H1 (cell line): ENCODE measurements around the gene CCDC141. TPM values are rescaled to one million over a fixed set of nuclear protein-coding genes. Genes with fewer than 3 reads are reported as not detected.
"Not testable (repeated sequence)": the region's sequence is repeated elsewhere in the genome, so short reads cannot be mapped to it uniquely, and the experiment has no call there.

Source experiments
- CTCF ChIA-PET: fragments of 300-600 bp; sonication (Branson Sonifier 250); formaldehyde crosslinking; loops from one replicate; lab custom pipeline; 2021; ENCODE audit not compliant: partially characterized antibody; lab: Charles Lee
- POLR2A ChIA-PET: fragments of 300-600 bp; sonication (Branson Sonifier 250); formaldehyde crosslinking; loops from one replicate; lab custom pipeline; 2021; ENCODE audit warnings: inconsistent platforms; ENCODE audit not compliant: partially characterized antibody; lab: Charles Lee
- DNase-seq, 2 experiments: peaks; one replicate each; pipeline versions ENCODE4 v3.0.0 to v3.0.0-alpha.2; 2010 to 2022; ENCODE audit warnings: low spot score in 2 of 2, low read depth in 1 of 2, mixed read lengths in 1 of 2
- FAIRE-seq: peaks from 2 replicates; lab custom pipeline; 2011; peaks lifted over from hg19 to GRCh38; lab: Jason Lieb, UNC
- H2AFZ ChIP-seq: 2 replicates; pipeline ENCODE4 v1.8.1; 2012; ENCODE audit warnings: low read length, inconsistent platforms
- H2AK5ac ChIP-seq: 2 replicates; pipeline ENCODE4 v1.6.1; 2013; ENCODE audit warnings: low read depth, low read length
- H2BK120ac ChIP-seq: replicated peaks from 2 replicates; pipeline ENCODE3; 2013; ENCODE audit warnings: low read depth, low read length, inconsistent platforms
- H2BK12ac ChIP-seq: 2 replicates; pipeline ENCODE4 v1.6.1; 2013; ENCODE audit warnings: low read depth, low read length
- H2BK15ac ChIP-seq: 2 replicates; pipeline ENCODE4 v1.6.1; 2013; ENCODE audit warnings: low read length
- H2BK20ac ChIP-seq: 2 replicates; pipeline ENCODE4 v1.6.1; 2013; ENCODE audit warnings: low read length
- H2BK5ac ChIP-seq: 2 replicates; pipeline ENCODE4 v1.6.1; 2013; ENCODE audit warnings: low read depth, low read length
- H3K14ac ChIP-seq: 2 replicates; pipeline ENCODE4 v1.6.1; 2013; ENCODE audit warnings: inconsistent platforms; ENCODE audit not compliant: insufficient read length
- H3K18ac ChIP-seq: 2 replicates; pipeline ENCODE4 v1.6.1; 2013; ENCODE audit warnings: low read length; ENCODE audit errors: extremely low read depth
- H3K23ac ChIP-seq: 2 replicates; pipeline ENCODE4 v1.6.1; 2013; ENCODE audit warnings: inconsistent platforms; ENCODE audit not compliant: insufficient read length
- H3K23me2 ChIP-seq: 2 replicates; pipeline ENCODE4 v1.6.1; 2013; ENCODE audit warnings: low read depth, low read length
- H3K27ac ChIP-seq: 2 replicates; pipeline ENCODE4 v1.6.1; 2011; ENCODE audit warnings: low read depth, low read length, inconsistent platforms
- H3K27me3 ChIP-seq, 4 experiments: replicated peaks in 1 of 4; 1 replicate in 1 of 4; 2 replicates in 3 of 4; pipeline versions ENCODE4 v1.6.1 to v1.8.1; 2011 to 2013; ENCODE audit warnings: low read length in 3 of 4, mild to moderate bottlenecking in 3 of 4, inconsistent platforms in 2 of 4, mixed read lengths in 2 of 4, moderate library complexity in 1 of 4; ENCODE audit not compliant: control insufficient read depth in 3 of 4, insufficient read depth in 3 of 4; ENCODE audit errors: extremely low read depth in 1 of 4
- H3K36me3 ChIP-seq, 4 experiments: 2 replicates each; pipeline versions ENCODE4 v1.6.1 to v1.8.1; 2011 to 2013; ENCODE audit warnings: mild to moderate bottlenecking in 4 of 4, low read length in 3 of 4, moderate library complexity in 2 of 4, control low read depth in 1 of 4, inconsistent platforms in 1 of 4; ENCODE audit not compliant: insufficient read depth in 4 of 4, control insufficient read depth in 2 of 4
- H3K4ac ChIP-seq: replicated peaks from 2 replicates; pipeline ENCODE3; 2013; ENCODE audit warnings: low read length, low read depth, mixed read lengths, inconsistent platforms; ENCODE audit not compliant: insufficient read length
- H3K4me1 ChIP-seq, 4 experiments: replicated peaks in 1 of 4; 1 replicate in 1 of 4; 2 replicates in 3 of 4; pipeline versions ENCODE4 v1.6.1 to v1.8.1; 2011 to 2013; ENCODE audit warnings: low read length in 3 of 4, inconsistent platforms in 2 of 4, mixed read lengths in 1 of 4; ENCODE audit not compliant: insufficient read depth in 4 of 4, control insufficient read depth in 3 of 4
- H3K4me2 ChIP-seq, 2 experiments: 2 replicates each; pipeline versions ENCODE4 v1.6.1 to v1.8.1; 2011 to 2013; ENCODE audit warnings: low read depth in 2 of 2, low read length in 2 of 2, control low read depth in 1 of 2, inconsistent platforms in 1 of 2, mild to moderate bottlenecking in 1 of 2; ENCODE audit not compliant: insufficient read depth in 1 of 2
- H3K4me3 ChIP-seq, 4 experiments: fragments of 200-600, 300-600 bp in 1 of 4; sonication (generic), shearing (Covaris generic), sonication (Bioruptor Twin) in 1 of 4; 2 replicates each; pipeline versions ENCODE4 v1.5.1 to v1.8.1; 2011 to 2016; ENCODE audit warnings: low read length in 4 of 4, low read depth in 3 of 4, control low read depth in 2 of 4, inconsistent platforms in 2 of 4, mild to moderate bottlenecking in 2 of 4, mixed read lengths in 1 of 4, moderate library complexity in 1 of 4; ENCODE audit not compliant: insufficient read depth in 2 of 4; ENCODE audit errors: extremely low read depth in 1 of 4
- H3K56ac ChIP-seq: replicated peaks from 2 replicates; pipeline ENCODE3; 2013; ENCODE audit warnings: low read depth, mild to moderate bottlenecking, mixed read lengths, low read length, inconsistent platforms; ENCODE audit not compliant: insufficient read length
- H3K79me1 ChIP-seq: 2 replicates; pipeline ENCODE4 v1.6.1; 2013; ENCODE audit warnings: low read depth, low read length, control low read depth
- H3K79me2 ChIP-seq, 2 experiments: 2 replicates each; pipeline versions ENCODE4 v1.6.1 to v1.8.1; 2012 to 2013; ENCODE audit warnings: low read length in 2 of 2, mild to moderate bottlenecking in 2 of 2, inconsistent platforms in 1 of 2; ENCODE audit not compliant: insufficient read depth in 2 of 2, control insufficient read depth in 1 of 2
- H3K9ac ChIP-seq, 4 experiments: replicated peaks in 1 of 4; 1 replicate in 1 of 4; 2 replicates in 3 of 4; pipeline versions ENCODE4 v1.6.1 to v1.8.1; 2011 to 2013; ENCODE audit warnings: low read depth in 3 of 4, low read length in 3 of 4, control low read depth in 2 of 4, mild to moderate bottlenecking in 2 of 4, moderate library complexity in 2 of 4, inconsistent platforms in 1 of 4; ENCODE audit errors: extremely low read depth in 1 of 4
- H3K9me3 ChIP-seq, 2 experiments: 2 replicates each; pipeline versions ENCODE4 v1.6.1 to v1.8.1; 2012 to 2013; ENCODE audit warnings: mild to moderate bottlenecking in 2 of 2, moderate library complexity in 2 of 2, control low read depth in 1 of 2, inconsistent platforms in 1 of 2, low read depth in 1 of 2, low read length in 1 of 2, mixed read lengths in 1 of 2; ENCODE audit not compliant: insufficient read depth in 2 of 2
- H4K20me1 ChIP-seq, 2 experiments: replicated peaks in 1 of 2; 2 replicates each; pipeline versions ENCODE3 to v1.8.1; 2011 to 2013; ENCODE audit warnings: inconsistent platforms in 2 of 2, low read length in 2 of 2, mild to moderate bottlenecking in 1 of 2; ENCODE audit not compliant: insufficient read depth in 2 of 2, control insufficient read depth in 1 of 2
- H4K5ac ChIP-seq: 2 replicates; pipeline ENCODE4 v1.6.1; 2013; ENCODE audit warnings: low read length, low read depth, mixed read lengths, inconsistent platforms; ENCODE audit not compliant: insufficient read length
- H4K8ac ChIP-seq: 2 replicates; pipeline ENCODE4 v1.8.0; 2013; ENCODE audit warnings: mild to moderate bottlenecking, moderate library complexity, low read length, inconsistent platforms; ENCODE audit not compliant: insufficient read depth; ENCODE audit errors: extremely low read depth
- H4K91ac ChIP-seq: replicated peaks from 2 replicates; pipeline ENCODE3; 2013; ENCODE audit warnings: low read length, mixed read lengths, inconsistent platforms; ENCODE audit not compliant: insufficient read length
- ASH2L ChIP-seq: fragments of 200-600, 300-600 bp; sonication (generic); IDR thresholded peaks from one replicate; pipeline ENCODE4 v1.7.1; 2017; ENCODE audit warnings: low read length
- ATF2 ChIP-seq: IDR thresholded peaks from 2 replicates; pipeline ENCODE4 v1.6.1; 2012; ENCODE audit warnings: low read length, inconsistent platforms
- CHD2 ChIP-seq: IDR thresholded peaks from 2 replicates; pipeline ENCODE4 v1.6.1; 2012; ENCODE audit warnings: low read length, improper control_type of control experiment
- CREB1 ChIP-seq: IDR thresholded peaks from 2 replicates; pipeline ENCODE4 v1.6.1; 2012; ENCODE audit warnings: inconsistent platforms
- JUND ChIP-seq: IDR thresholded peaks from 2 replicates; pipeline ENCODE4 v1.6.1; 2011; ENCODE audit warnings: mild to moderate bottlenecking, improper control_type of control experiment, low read length
- MAFK ChIP-seq: IDR thresholded peaks from 2 replicates; pipeline ENCODE4 v1.6.1; 2012; ENCODE audit warnings: low read depth, mild to moderate bottlenecking, improper control_type of control experiment, low read length
- PHF8 ChIP-seq: fragments of 200-600 bp; sonication (generic); conservative IDR thresholded peaks from 2 replicates; pipeline ENCODE4 v1.7.1; 2012; ENCODE audit warnings: low read depth, mild to moderate bottlenecking, inconsistent platforms, low read length, moderate library complexity
- POU5F1 ChIP-seq: IDR thresholded peaks from 2 replicates; pipeline ENCODE4 v1.6.1; 2011; ENCODE audit warnings: low read depth, mild to moderate bottlenecking, low read length, moderate library complexity
- RXRA ChIP-seq: IDR thresholded peaks from 2 replicates; pipeline ENCODE4 v1.6.1; 2011; ENCODE audit warnings: low read depth, mild to moderate bottlenecking, low read length, moderate library complexity; ENCODE audit not compliant: insufficient read depth
- WGBS, 2 experiments: shearing (Covaris generic) in 1 of 2; methylation state at CpG; one replicate each; pipeline versions ENCODE4 v1.1.6 to v1.1.7; 2013 to 2015; ENCODE audit warnings: low lambda C conversion rate in 2 of 2, mixed read lengths in 2 of 2, inconsistent platforms in 1 of 2, low coverage in 1 of 2, missing lambda C conversion rate in 1 of 2; ENCODE audit not compliant: insufficient replicate concordance in 2 of 2, insufficient coverage in 1 of 2, insufficient read length in 1 of 2; ENCODE audit errors: extremely low coverage in 1 of 2, missing lambda C conversion rate in 1 of 2; 5-methylcytosine and 5-hydroxymethylcytosine counted together
- polyA plus RNA-seq, 7 experiments: library from polyadenylated mRNA; depleted of rRNA in 3 of 7; stranded (reverse) in 5 of 7; unstranded in 2 of 7; fragments of >200 nt in 5 of 7; fragments of 200-250 nt in 2 of 7; gene quantifications; 1 replicate in 5 of 7; 2 replicates in 1 of 7; 4 replicates in 1 of 7; pipeline versions ENCODE4 v1.2.1 to v1.2.3, GENCODE V29; 2011 to 2013; ENCODE audit warnings: missing spikeins in 2 of 7, mixed read lengths in 2 of 7
- total RNA-seq: library from RNA; stranded (reverse); fragmentation: NEBNext Ultra II Directional; extraction: Animal tissue kit (Norgen Biotek cat#: 25700); gene quantifications from 2 replicates; pipeline ENCODE4 v1.2.1, GENCODE V29; 2021
- TF ChIP-seq, protein P1 (sequence below): IDR thresholded peaks from 2 replicates; pipeline ENCODE4 v1.6.1; 2012; ENCODE audit warnings: inconsistent platforms

Gene CCDC141
- total and polyA plus RNA-seq, 2 of the 8 experiments (the other 6 are each of a cell fraction or from before 2014, with no cell fraction given), result 0.56 to 21.6 TPM

- TF ChIP-seq MAFK, result no peak
- TF ChIP-seq POU5F1, result no peak
- no peak for TF ChIP-seq PHF8
- TF ChIP-seq ASH2L, result no peak
- TF ChIP-seq CHD2, result no peak
- no peak for TF ChIP-seq RXRA
- no peak for TF ChIP-seq CREB1
- TF ChIP-seq, protein P1, sequence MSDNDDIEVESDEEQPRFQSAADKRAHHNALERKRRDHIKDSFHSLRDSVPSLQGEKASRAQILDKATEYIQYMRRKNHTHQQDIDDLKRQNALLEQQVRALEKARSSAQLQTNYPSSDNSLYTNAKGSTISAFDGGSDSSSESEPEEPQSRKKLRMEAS, result no peak
- no peak for TF ChIP-seq JUND
- TF ChIP-seq ATF2, result no peak
Measured at GRCh38 chr2:178990533-178991241, 59.2 kb downstream of the CCDC141 start (continued).

- H2BK120ac ChIP-seq, H3K4ac ChIP-seq, H3K27ac ChIP-seq, H4K91ac ChIP-seq, H2BK15ac ChIP-seq, FAIRE-seq, H2BK20ac ChIP-seq, H2AK5ac ChIP-seq, H3K23me2 ChIP-seq, H3K4me2 ChIP-seq, H2AFZ ChIP-seq, H3K79me2 ChIP-seq, POLR2A ChIA-PET, H2BK5ac ChIP-seq, H4K20me1 ChIP-seq, H3K18ac ChIP-seq, H3K56ac ChIP-seq, H4K5ac ChIP-seq, H3K9me3 ChIP-seq, H3K4me3 ChIP-seq, H2BK12ac ChIP-seq, H3K14ac ChIP-seq, H3K27me3 ChIP-seq, H4K8ac ChIP-seq, H3K9ac ChIP-seq, H3K4me1 ChIP-seq, DNase-seq, H3K36me3 ChIP-seq, H3K23ac ChIP-seq, H3K79me1 ChIP-seq: not testable (repeated sequence)
- CTCF ChIA-PET, result interaction anchor here (0.9 kb wide), 2 partner anchors 25 to 31 kb away, joined by 3 read pairs; no protein-coding TSS in a partner anchor
- WGBS, 2 experiments, result 92% methylated on average over 1 of the region's 1 CpG; no CpG with 5 or more reads in 1 of the 2 experiments
Measured at GRCh38 chr2:178989424-178989823, 60.5 kb downstream of the CCDC141 start.
